Sigmoid colon (tissue), 7 donors: ENCODE results near the gene SHH. TPM values are rescaled to one million over a fixed set of nuclear protein-coding genes. Genes with fewer than 3 reads are reported as not detected.
A peak's percentile ranks its signal among the peaks of the same experiment; 100 is the strongest.

Experiments
- DNase-seq: peaks from one replicate; pipeline ENCODE4 v3.0.0-alpha.2; 2019
- H3K27ac ChIP-seq, 4 donors: fragments of 200-600 bp; sonication (generic); one replicate each; pipeline ENCODE4 v1.5.1; 2016 to 2019; ENCODE audit warnings: mild to moderate bottlenecking in 1 of 4
- H3K27me3 ChIP-seq, 3 donors: fragments of 200-600 bp; sonication (generic); one replicate each; pipeline ENCODE4 v1.5.1; 2019; ENCODE audit warnings: mild to moderate bottlenecking in 1 of 3
- H3K36me3 ChIP-seq, 4 donors: fragments of 200-600 bp; sonication (generic); one replicate each; pipeline ENCODE4 v1.5.1; 2016 to 2019
- H3K4me1 ChIP-seq, 4 donors: fragments of 200-600 bp; sonication (generic); one replicate each; pipeline ENCODE4 v1.5.1; 2017 to 2019
- H3K4me3 ChIP-seq, 4 donors: fragments of 200-600 bp; sonication (generic); one replicate each; pipeline ENCODE4 v1.5.1; 2017 to 2019; ENCODE audit warnings: mild to moderate bottlenecking in 2 of 4, moderate library complexity in 1 of 4
- H3K9me3 ChIP-seq, 4 donors: fragments of 200-600 bp in 3 of 4; sonication (generic) in 3 of 4; one replicate each; pipeline versions ENCODE4 v1.5.1 to v1.6.1; 2013 to 2019
- EP300 ChIP-seq, 4 donors: sonication (generic); formaldehyde crosslinking; IDR thresholded peaks; one replicate each; pipeline ENCODE4 v1.6.1; 2017; ENCODE audit warnings: antibody characterized with exemption in 4 of 4
- POLR2A ChIP-seq, 2 donors: fragments of 450-650 bp; IDR thresholded peaks; one replicate each; pipeline ENCODE4 v1.6.1; 2016; ENCODE audit warnings: antibody characterized with exemption in 2 of 2, mild to moderate bottlenecking in 2 of 2, moderate library complexity in 2 of 2
- POLR2AphosphoS5 ChIP-seq, 4 donors: sonication (generic); formaldehyde crosslinking; IDR thresholded peaks; one replicate each; pipeline ENCODE4 v1.6.1; 2017; ENCODE audit warnings: antibody characterized with exemption in 4 of 4
- WGBS, 2 donors: extraction: QIAGEN DNeasy Blood & Tissue Kit; methylation state at CpG; one replicate each; pipeline ENCODE4 v1.1.7; 2013; 5-methylcytosine and 5-hydroxymethylcytosine counted together
- intact Hi-C: fragments of 100-400 bp; cut with DNase I; formaldehyde crosslinking; loops from one replicate; pipeline ENCODE4 v1.15.1; 2023
- polyA plus RNA-seq, 3 donors: library from polyadenylated mRNA; stranded (reverse); fragments of 200-250 nt; gene quantifications; one replicate each; pipeline ENCODE4 v1.2.3, GENCODE V29; 2013
- total RNA-seq, 4 donors: library from RNA; depleted of rRNA; stranded (reverse); fragments of >200 nt; gene quantifications; one replicate each; pipeline ENCODE4 v1.1.0, GENCODE V29; 2016
- TF ChIP-seq, protein P1 (sequence below), 4 experiments: fragments of 450-650 bp in 3 of 4; fragments of 200-600 bp in 1 of 4; IDR thresholded peaks; one replicate each; pipeline ENCODE4 v1.5.1; 2016 to 2019; ENCODE audit warnings: antibody characterized with exemption in 4 of 4, mild to moderate bottlenecking in 3 of 4, moderate library complexity in 2 of 4
- donor health status: healthy with polysubstance abuse.
- donor health status: Bipolar disorder and iron deficiency.
- donor health status: healthy.

The SHH gene
- total RNA-seq: not detected
- polyA plus RNA-seq: 1 to 10 TPM in 1 of 3 donors, under 1 TPM in 2; 0.46 to 1.8 (median 0.60) TPM

- TF ChIP-seq, protein P1, sequence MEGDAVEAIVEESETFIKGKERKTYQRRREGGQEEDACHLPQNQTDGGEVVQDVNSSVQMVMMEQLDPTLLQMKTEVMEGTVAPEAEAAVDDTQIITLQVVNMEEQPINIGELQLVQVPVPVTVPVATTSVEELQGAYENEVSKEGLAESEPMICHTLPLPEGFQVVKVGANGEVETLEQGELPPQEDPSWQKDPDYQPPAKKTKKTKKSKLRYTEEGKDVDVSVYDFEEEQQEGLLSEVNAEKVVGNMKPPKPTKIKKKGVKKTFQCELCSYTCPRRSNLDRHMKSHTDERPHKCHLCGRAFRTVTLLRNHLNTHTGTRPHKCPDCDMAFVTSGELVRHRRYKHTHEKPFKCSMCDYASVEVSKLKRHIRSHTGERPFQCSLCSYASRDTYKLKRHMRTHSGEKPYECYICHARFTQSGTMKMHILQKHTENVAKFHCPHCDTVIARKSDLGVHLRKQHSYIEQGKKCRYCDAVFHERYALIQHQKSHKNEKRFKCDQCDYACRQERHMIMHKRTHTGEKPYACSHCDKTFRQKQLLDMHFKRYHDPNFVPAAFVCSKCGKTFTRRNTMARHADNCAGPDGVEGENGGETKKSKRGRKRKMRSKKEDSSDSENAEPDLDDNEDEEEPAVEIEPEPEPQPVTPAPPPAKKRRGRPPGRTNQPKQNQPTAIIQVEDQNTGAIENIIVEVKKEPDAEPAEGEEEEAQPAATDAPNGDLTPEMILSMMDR (IDR thresholded peaks at IDR 0.05): no peak
- TF ChIP-seq POLR2AphosphoS5 (IDR thresholded peaks at IDR 0.05) (no peak), EP300 (IDR thresholded peaks at IDR 0.05) (no peak), POLR2A (IDR thresholded peaks at IDR 0.05) (no peak)
- no peak for DNase-seq
- H3K36me3 ChIP-seq: no peaks in the 10 kb centered on the region
- H3K4me3 ChIP-seq: no peak within 1 kb of the TSS
- H3K27me3 ChIP-seq: peaks cover 40 to 98% (median 78%) of the 10 kb centered on the region in 3 donors
- WGBS, 2 donors: 1 to 3% methylated on average over 53 of the region's 53 CpGs
- peaks cover 0 to 38% (median 31%) of the 10 kb centered on the region in 4 donors for H3K4me1 ChIP-seq
- intact Hi-C loops: no loop called here
- no peak within 1 kb of the TSS for H3K27ac ChIP-seq
- no peaks in the 10 kb centered on the region for H3K9me3 ChIP-seq
Observed at GRCh38 chr7:155811895-155812761, at the start of gene SHH. TSS of gene SHH (minus strand) at chr7:155812463. CDS start at chr7:155812122, 341 bp downstream.

DNA sequence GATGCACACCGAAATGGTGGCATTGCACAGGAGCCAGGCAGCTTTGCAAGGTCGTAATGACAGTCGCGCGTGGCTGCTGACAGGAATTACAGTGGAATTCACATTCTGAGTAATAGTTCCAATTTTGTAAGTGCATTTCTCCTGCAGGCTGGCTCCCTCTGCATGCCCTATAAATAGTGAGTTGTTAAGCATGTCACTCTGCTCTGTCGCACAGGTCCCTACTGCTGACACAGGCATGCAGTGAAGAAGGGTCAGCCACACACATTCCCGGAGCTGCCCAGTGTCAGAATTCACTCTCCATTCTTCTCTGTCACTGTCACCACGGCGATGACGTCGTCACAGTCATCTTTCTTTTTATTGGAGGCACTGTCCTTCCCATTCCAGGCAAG is 49.2 kb upstream of the SHH start:
- WGBS, 2 donors: 13 to 57% methylated on average over 11 of the region's 11 CpGs
- no peak overlapping the region for H3K27ac ChIP-seq

DNA sequence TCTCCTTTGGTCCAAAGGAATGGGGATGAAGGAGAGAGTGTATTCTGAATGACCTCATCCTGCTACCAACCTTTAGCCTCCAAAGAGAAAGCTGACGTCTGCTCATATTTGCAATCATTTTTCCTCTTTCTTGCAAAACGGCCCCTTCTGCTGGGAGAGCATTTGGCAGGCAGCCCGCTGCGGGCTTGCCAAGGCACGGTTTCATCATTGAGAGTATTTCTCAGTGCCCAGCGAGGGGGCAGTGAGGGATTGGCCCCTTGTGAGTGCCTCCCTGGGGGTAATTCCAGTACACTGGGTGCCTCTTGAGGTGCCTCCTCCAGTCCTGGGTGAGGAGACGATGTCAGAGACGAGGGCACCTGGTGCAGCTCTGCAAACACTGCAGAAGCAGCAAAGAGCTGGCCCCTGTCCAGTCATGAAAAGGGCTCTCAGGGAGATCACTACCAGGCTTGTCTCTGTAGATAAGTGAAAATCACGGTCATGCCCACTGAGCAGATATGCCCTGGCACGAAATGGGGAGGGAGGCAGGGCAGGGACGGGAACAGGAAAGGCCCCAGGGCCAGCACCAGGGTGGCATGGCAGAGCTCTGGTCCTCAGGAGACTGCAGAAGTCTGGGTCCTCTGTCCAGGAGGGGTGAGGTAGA is 48.7 kb upstream of the SHH start:
- DNase-seq: peak; percentile 55
- Histone ChIP-seq H3K27ac (no peak overlapping the region), H3K4me3 (no peak overlapping the region), H3K36me3 (no peaks in the 10 kb centered on the region), H3K4me1 (no peaks in the 10 kb centered on the region), H3K27me3 (peaks cover 0 to 43% (median 0%) of the 10 kb centered on the region in 3 donors), H3K9me3 (no peaks in the 10 kb centered on the region)
- TF ChIP-seq POLR2AphosphoS5 (IDR thresholded peaks at IDR 0.05): no peak
- no peak for TF ChIP-seq POLR2A (IDR thresholded peaks at IDR 0.05)
- TF ChIP-seq EP300 (IDR thresholded peaks at IDR 0.05): no peak
- TF ChIP-seq, protein P1 (IDR thresholded peaks at IDR 0.05): no peak
- intact Hi-C loops: no loop called here
- whole genome bisulfite sequencing, 2 donors: 12 to 46% methylated on average over 11 of the region's 11 CpGs

More for the DNA sequence above, 49.2 kb upstream of the SHH start:
- no peak for DNase-seq
- TF ChIP-seq, protein P1 (IDR thresholded peaks at IDR 0.05): no peak
- TF ChIP-seq POLR2A (IDR thresholded peaks at IDR 0.05): no peak
- no peak for TF ChIP-seq EP300 (IDR thresholded peaks at IDR 0.05)
- TF ChIP-seq POLR2AphosphoS5 (IDR thresholded peaks at IDR 0.05): no peak
- Histone ChIP-seq H3K9me3 (no peaks in the 10 kb centered on the region), H3K27me3 (peaks cover 0 to 46% (median 0%) of the 10 kb centered on the region in 3 donors), H3K36me3 (no peaks in the 10 kb centered on the region), H3K4me1 (no peaks in the 10 kb centered on the region), H3K4me3 (no peak overlapping the region)
- intact Hi-C loops: no loop called here

DNA sequence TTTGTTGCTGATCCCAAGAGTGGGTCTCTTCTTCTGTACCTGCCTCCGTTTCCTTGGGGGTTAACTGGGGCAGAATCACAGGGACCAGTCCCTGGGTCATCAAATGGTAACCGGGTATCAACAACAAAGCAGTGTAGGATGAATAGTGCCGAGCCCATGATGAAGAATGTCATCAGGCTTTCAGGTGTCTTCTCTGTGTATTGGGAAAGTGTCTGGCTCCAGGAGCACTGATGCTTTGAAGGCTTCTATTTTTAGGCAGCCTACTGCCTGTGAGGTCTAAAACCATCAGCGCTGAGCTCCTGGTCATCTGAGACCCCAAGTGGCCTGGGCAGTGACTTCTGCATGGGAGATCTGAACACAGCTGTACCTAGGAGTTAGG is 48.2 kb upstream of the SHH start:
- no peak for DNase-seq
- intact Hi-C loops: no loop called here
- Histone ChIP-seq H3K9me3 (no peaks in the 10 kb centered on the region), H3K4me1 (no peaks in the 10 kb centered on the region), H3K36me3 (no peaks in the 10 kb centered on the region), H3K27me3 (peaks cover 0 to 39% (median 0%) of the 10 kb centered on the region in 3 donors), H3K27ac (no peak overlapping the region), H3K4me3 (no peak overlapping the region)
- TF ChIP-seq POLR2A (IDR thresholded peaks at IDR 0.05): no peak
- TF ChIP-seq, protein P1 (IDR thresholded peaks at IDR 0.05): no peak
- TF ChIP-seq EP300 (IDR thresholded peaks at IDR 0.05): no peak
- no peak for TF ChIP-seq POLR2AphosphoS5 (IDR thresholded peaks at IDR 0.05)
- WGBS, 2 donors: 57 to 74% methylated on average over 4 of the region's 4 CpGs
